SW 1271 (cell line): Measurements from ENCODE around the gene ODAD4.
A peak's percentile ranks its signal among the peaks of the same experiment; 100 is the strongest.
"Not testable (repeated sequence)": the region's sequence is repeated elsewhere in the genome, so short reads cannot be mapped to it uniquely, and the experiment has no call there.

Experiments used
- DNase-seq, 2 experiments: peaks; one replicate each; lab custom pipeline; 2025; lab: John Stamatoyannopoulos, UW

The ODAD4 gene

GRCh38 chr17:42002792-42003301 is 72.4 kb downstream of the ODAD4 start:
- DNase-seq, result no peak

- DNase-seq, result no peak
Measured at GRCh38 chr17:42005166-42005565, 74.7 kb downstream of the ODAD4 start.

DNA sequence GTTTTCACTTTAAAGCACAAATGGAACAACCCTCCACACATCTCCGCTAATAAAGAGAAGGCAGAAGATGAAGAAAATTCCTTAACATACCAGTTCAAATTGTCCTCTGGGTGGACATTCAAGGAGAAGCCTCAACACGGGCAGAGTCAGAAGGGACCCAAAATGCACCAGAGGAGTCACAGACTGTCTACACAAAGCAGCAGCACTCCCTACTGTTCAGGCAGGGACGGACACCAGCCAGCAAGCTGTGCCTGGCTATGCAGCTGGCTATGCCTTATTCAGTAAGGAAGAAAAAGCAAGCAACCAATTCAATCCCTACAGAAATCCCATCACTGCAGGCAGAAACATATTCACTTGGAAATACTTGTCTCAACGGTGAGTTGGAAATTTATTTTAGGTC is 78.8 kb downstream of the ODAD4 start:
- no peak for DNase-seq

DNA sequence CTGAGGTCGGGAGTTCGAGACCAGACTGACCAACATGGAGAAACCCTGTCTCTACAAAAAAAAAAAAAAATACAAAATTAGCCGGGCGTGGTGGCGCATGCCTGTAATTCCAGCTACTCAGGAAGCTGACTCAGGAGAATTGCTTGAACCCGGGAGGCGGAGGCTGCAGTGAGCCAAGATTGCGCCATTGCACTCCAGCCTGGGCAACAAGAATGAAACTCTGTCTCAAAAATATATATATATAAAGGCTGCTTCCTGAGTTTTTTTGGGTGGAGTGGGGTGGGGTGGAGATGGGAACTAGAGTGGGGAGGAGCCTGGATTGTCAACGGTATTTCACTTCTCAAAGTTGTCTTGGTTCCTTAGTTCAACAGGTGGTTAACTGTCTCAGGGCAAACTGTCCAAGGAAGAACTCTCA is 79.9 kb downstream of the ODAD4 start:
- DNase-seq, result peak; percentile 12 to 50

GRCh38 chr17:42010898-42011516 is 80.6 kb downstream of the ODAD4 start:
- DNase-seq, result peak; percentile 23 to 38

- not testable (repeated sequence) for DNase-seq
Measured at GRCh38 chr17:42012363-42012762, 81.9 kb downstream of the ODAD4 start.

DNA sequence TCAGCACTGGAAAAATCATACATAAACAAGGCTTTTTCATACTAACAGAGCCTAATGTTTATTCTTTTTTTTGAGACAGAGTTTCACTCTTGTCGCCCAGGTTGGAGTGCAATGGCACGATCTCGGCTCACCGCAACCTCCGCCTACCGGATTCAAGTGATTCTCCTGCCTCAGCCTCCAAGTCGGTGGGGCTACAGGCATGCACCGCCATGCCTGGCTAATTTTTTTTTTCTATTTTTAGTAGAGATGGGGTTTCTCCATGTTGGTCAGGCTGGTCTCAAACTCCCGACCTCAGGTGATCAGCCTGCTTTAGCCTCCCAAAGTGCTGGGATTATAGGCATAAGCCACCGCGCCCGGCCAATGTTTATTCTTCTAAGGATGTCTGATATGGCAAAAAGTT is 83.3 kb downstream of the ODAD4 start:
- not testable (repeated sequence) for DNase-seq
